ENCODE data around the gene HMOX1.

Gene HMOX1

DNA sequence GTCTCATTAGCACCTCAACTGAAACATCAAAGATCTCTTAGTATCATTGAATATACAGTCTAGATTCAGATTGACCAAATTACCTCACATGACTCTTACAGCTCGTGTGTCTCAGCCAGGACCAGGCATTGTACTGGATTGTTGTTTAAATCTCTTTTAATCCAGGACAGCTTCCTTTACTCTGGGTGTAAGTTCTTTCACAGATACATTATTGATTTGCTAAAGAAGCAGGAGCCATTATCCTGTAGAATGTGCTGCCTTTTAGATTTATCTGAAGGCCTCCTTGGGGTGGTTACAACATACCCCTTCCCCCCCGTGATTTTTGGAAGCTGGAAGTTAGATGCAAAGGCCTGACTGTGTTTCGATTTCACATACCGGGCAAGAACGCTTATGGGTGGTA lies 23.3 kb downstream of the HMOX1 start:
- Histone ChIP-seq H3K79me2 (ENCODE audit: control insufficient read depth, low read length) (peaks cover 51% of the 10 kb centered on the region), H3F3A (ENCODE audit: control insufficient read depth, insufficient read depth) (peaks cover 23% of the 10 kb centered on the region), H3K4me2 (ENCODE audit: low read length) (no peak overlapping the region), H3K27me3 (ENCODE audit: control insufficient read depth, low read length) (no peaks in the 10 kb centered on the region), H4K20me1 (ENCODE audit: control insufficient read depth, insufficient read depth, low read depth, low read length) (peaks cover 3% of the 10 kb centered on the region; the same call in 1 of the 2 replicates), H3K9me3 (ENCODE audit: control insufficient read depth, insufficient read depth, low read length) (no peaks in the 10 kb centered on the region), H3K4me1 (ENCODE audit: control insufficient read depth, low read length) (peaks cover 59% of the 10 kb centered on the region), H3K4me3 (ENCODE audit: low read length) (no peak overlapping the region), H3K36me3 (ENCODE audit: control insufficient read depth, low read length) (peaks cover 93% of the 10 kb centered on the region), H3K27ac (ENCODE audit: low read depth, low read length) (no peak overlapping the region), H3K9me2 (replicated peaks; ENCODE audit: control insufficient read depth, low read length) (no peaks in the 10 kb centered on the region)
- TF ChIP-seq EZH2phosphoT487 (IDR thresholded peaks at IDR 0.05; ENCODE audit: borderline replicate concordance, low read length) = no peak
- TF ChIP-seq, protein P1, sequence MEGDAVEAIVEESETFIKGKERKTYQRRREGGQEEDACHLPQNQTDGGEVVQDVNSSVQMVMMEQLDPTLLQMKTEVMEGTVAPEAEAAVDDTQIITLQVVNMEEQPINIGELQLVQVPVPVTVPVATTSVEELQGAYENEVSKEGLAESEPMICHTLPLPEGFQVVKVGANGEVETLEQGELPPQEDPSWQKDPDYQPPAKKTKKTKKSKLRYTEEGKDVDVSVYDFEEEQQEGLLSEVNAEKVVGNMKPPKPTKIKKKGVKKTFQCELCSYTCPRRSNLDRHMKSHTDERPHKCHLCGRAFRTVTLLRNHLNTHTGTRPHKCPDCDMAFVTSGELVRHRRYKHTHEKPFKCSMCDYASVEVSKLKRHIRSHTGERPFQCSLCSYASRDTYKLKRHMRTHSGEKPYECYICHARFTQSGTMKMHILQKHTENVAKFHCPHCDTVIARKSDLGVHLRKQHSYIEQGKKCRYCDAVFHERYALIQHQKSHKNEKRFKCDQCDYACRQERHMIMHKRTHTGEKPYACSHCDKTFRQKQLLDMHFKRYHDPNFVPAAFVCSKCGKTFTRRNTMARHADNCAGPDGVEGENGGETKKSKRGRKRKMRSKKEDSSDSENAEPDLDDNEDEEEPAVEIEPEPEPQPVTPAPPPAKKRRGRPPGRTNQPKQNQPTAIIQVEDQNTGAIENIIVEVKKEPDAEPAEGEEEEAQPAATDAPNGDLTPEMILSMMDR (IDR thresholded peaks at IDR 0.05; ENCODE audit: low read depth, low read length, poor library complexity, severe bottlenecking) = no peak

DNA sequence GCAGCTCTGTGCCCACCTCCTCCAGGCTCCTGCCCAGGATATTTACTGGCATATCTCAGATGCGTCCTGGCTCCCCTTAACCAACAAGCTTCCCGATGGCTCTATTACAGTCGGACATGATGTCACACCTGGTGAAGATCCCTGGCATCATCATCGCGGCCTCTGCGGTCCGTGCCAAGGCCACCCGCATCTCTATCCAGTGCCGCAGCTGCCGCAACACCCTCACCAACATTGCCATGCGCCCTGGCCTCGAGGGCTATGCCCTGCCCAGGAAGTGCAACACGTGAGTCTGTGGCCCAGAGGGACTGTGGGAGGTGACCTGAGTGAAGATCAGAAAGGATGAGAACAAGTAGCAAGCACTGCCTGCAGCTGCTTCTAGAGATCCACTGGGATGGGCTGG lies 25.5 kb downstream of the HMOX1 start:
- Histone ChIP-seq H3K4me3 (ENCODE audit: low read length) (no peak overlapping the region), H3K9me2 (replicated peaks; ENCODE audit: control insufficient read depth, low read length) (no peaks in the 10 kb centered on the region), H4K20me1 (ENCODE audit: control insufficient read depth, insufficient read depth, low read depth, low read length) (peaks cover 6% of the 10 kb centered on the region; the same call in 1 of the 2 replicates), H3K79me2 (ENCODE audit: control insufficient read depth, low read length) (peaks cover 43% of the 10 kb centered on the region), H3K27ac (ENCODE audit: low read depth, low read length) (no peak overlapping the region), H3K36me3 (ENCODE audit: control insufficient read depth, low read length) (peaks cover 98% of the 10 kb centered on the region), H3K27me3 (ENCODE audit: control insufficient read depth, low read length) (no peaks in the 10 kb centered on the region), H3K4me2 (ENCODE audit: low read length) (no peak overlapping the region), H3F3A (ENCODE audit: control insufficient read depth, insufficient read depth) (peaks cover 38% of the 10 kb centered on the region), H3K9me3 (ENCODE audit: control insufficient read depth, insufficient read depth, low read length) (no peaks in the 10 kb centered on the region), H3K4me1 (ENCODE audit: control insufficient read depth, low read length) (peaks cover 73% of the 10 kb centered on the region)
- TF ChIP-seq, protein P1 (IDR thresholded peaks at IDR 0.05; ENCODE audit: low read depth, low read length, poor library complexity, severe bottlenecking) = no peak
- TF ChIP-seq EZH2phosphoT487 (IDR thresholded peaks at IDR 0.05; ENCODE audit: borderline replicate concordance, low read length) = no peak

- no peak overlapping the region for H3K27ac ChIP-seq (ENCODE audit: low read depth, low read length)
- peaks cover 43% of the 10 kb centered on the region for H3K79me2 ChIP-seq (ENCODE audit: control insufficient read depth, low read length)
- no peak overlapping the region for H3K4me2 ChIP-seq (ENCODE audit: low read length)
- H3K4me3 ChIP-seq (ENCODE audit: low read length) = no peak overlapping the region
- no peaks in the 10 kb centered on the region for H3K9me2 ChIP-seq (replicated peaks; ENCODE audit: control insufficient read depth, low read length)
- H3K36me3 ChIP-seq (ENCODE audit: control insufficient read depth, low read length) = peaks cover 98% of the 10 kb centered on the region
- peaks cover 38% of the 10 kb centered on the region for H3F3A ChIP-seq (ENCODE audit: control insufficient read depth, insufficient read depth)
- no peak for TF ChIP-seq EZH2phosphoT487 (IDR thresholded peaks at IDR 0.05; ENCODE audit: borderline replicate concordance, low read length)
- TF ChIP-seq, protein P1 (IDR thresholded peaks at IDR 0.05; ENCODE audit: low read depth, low read length, poor library complexity, severe bottlenecking) = no peak
- H3K4me1 ChIP-seq (ENCODE audit: control insufficient read depth, low read length) = peaks cover 68% of the 10 kb centered on the region
- H4K20me1 ChIP-seq (ENCODE audit: control insufficient read depth, insufficient read depth, low read depth, low read length) = peaks cover 6% of the 10 kb centered on the region; the same call in 1 of the 2 replicates
- H3K9me3 ChIP-seq (ENCODE audit: control insufficient read depth, insufficient read depth, low read length) = no peaks in the 10 kb centered on the region
- no peaks in the 10 kb centered on the region for H3K27me3 ChIP-seq (ENCODE audit: control insufficient read depth, low read length)
Observed at GRCh38 chr22:35407362-35407761, 26.5 kb downstream of the HMOX1 start.

All from DOHH2 (cell line).